ENCODE measurements around the gene STEAP3. TPM values are rescaled to one million over a fixed set of nuclear protein-coding genes. Genes with fewer than 3 reads are reported as not detected.

Gene STEAP3
- total RNA-seq, 1 experiment from 2014 or later = 24.0 TPM

GRCh38 chr2:119227346-119227745 lies 3.7 kb downstream of the STEAP3 start:
- Mint-ChIP-seq H3K4me3 (no peak overlapping the region), H3K4me1 (peaks cover 36% of the 10 kb centered on the region), H3K27ac (no peak overlapping the region), H3K27me3 (ENCODE audit: low read depth) (peaks cover 10% of the 10 kb centered on the region; the same call in 1 of the 2 replicates), H3K9me3 (no peaks in the 10 kb centered on the region), H3K36me3 (no peaks in the 10 kb centered on the region)
- ChIA-PET CTCF (no interaction called here), POLR2A (no interaction called here)
- ATAC-seq (no peak), DNase-seq (ENCODE audit: low spot score) (no peak)
- no peak for TF ChIP-seq NR2C2 (CRISPR knock-in tag; IDR thresholded peaks at IDR 0.05)
- TF ChIP-seq, protein P1, sequence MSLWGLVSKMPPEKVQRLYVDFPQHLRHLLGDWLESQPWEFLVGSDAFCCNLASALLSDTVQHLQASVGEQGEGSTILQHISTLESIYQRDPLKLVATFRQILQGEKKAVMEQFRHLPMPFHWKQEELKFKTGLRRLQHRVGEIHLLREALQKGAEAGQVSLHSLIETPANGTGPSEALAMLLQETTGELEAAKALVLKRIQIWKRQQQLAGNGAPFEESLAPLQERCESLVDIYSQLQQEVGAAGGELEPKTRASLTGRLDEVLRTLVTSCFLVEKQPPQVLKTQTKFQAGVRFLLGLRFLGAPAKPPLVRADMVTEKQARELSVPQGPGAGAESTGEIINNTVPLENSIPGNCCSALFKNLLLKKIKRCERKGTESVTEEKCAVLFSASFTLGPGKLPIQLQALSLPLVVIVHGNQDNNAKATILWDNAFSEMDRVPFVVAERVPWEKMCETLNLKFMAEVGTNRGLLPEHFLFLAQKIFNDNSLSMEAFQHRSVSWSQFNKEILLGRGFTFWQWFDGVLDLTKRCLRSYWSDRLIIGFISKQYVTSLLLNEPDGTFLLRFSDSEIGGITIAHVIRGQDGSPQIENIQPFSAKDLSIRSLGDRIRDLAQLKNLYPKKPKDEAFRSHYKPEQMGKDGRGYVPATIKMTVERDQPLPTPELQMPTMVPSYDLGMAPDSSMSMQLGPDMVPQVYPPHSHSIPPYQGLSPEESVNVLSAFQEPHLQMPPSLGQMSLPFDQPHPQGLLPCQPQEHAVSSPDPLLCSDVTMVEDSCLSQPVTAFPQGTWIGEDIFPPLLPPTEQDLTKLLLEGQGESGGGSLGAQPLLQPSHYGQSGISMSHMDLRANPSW (CRISPR knock-in tag; conservative IDR thresholded peaks at IDR 0.05; ENCODE audit: low read depth) = no peak
- TF ChIP-seq, protein P2, sequence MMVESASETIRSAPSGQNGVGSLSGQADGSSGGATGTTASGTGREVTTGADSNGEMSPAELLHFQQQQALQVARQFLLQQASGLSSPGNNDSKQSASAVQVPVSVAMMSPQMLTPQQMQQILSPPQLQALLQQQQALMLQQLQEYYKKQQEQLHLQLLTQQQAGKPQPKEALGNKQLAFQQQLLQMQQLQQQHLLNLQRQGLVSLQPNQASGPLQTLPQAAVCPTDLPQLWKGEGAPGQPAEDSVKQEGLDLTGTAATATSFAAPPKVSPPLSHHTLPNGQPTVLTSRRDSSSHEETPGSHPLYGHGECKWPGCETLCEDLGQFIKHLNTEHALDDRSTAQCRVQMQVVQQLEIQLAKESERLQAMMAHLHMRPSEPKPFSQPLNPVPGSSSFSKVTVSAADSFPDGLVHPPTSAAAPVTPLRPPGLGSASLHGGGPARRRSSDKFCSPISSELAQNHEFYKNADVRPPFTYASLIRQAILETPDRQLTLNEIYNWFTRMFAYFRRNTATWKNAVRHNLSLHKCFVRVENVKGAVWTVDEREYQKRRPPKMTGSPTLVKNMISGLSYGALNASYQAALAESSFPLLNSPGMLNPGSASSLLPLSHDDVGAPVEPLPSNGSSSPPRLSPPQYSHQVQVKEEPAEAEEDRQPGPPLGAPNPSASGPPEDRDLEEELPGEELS (CRISPR knock-in tag; IDR thresholded peaks at IDR 0.05) = no peak
- TF ChIP-seq ZMAT4 (CRISPR knock-in tag; IDR thresholded peaks at IDR 0.05) = no peak
- TF ChIP-seq ETV6 (CRISPR knock-in tag; IDR thresholded peaks at IDR 0.05) = no peak
- TF ChIP-seq SOX15 (CRISPR knock-in tag; IDR thresholded peaks at IDR 0.05) = no peak
- no peak for TF ChIP-seq ATF1 (CRISPR knock-in tag; IDR thresholded peaks at IDR 0.05)
- no peak for TF ChIP-seq PRDM15 (CRISPR knock-in tag; IDR thresholded peaks at IDR 0.05)
- TF ChIP-seq, protein P3, sequence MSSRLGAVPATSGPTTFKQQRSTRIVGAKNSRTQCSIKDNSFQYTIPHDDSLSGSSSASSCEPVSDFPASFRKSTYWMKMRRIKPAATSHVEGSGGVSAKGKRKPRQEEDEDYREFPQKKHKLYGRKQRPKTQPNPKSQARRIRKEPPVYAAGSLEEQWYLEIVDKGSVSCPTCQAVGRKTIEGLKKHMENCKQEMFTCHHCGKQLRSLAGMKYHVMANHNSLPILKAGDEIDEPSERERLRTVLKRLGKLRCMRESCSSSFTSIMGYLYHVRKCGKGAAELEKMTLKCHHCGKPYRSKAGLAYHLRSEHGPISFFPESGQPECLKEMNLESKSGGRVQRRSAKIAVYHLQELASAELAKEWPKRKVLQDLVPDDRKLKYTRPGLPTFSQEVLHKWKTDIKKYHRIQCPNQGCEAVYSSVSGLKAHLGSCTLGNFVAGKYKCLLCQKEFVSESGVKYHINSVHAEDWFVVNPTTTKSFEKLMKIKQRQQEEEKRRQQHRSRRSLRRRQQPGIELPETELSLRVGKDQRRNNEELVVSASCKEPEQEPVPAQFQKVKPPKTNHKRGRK (CRISPR knock-in tag; IDR thresholded peaks at IDR 0.05; ENCODE audit: borderline replicate concordance) = no peak
- TF ChIP-seq, protein P4, sequence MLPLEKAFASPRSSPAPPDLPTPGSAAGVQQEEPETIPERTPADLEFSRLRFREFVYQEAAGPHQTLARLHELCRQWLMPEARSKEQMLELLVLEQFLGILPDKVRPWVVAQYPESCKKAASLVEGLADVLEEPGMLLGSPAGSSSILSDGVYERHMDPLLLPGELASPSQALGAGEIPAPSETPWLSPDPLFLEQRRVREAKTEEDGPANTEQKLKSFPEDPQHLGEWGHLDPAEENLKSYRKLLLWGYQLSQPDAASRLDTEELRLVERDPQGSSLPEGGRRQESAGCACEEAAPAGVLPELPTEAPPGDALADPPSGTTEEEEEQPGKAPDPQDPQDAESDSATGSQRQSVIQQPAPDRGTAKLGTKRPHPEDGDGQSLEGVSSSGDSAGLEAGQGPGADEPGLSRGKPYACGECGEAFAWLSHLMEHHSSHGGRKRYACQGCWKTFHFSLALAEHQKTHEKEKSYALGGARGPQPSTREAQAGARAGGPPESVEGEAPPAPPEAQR (CRISPR knock-in tag; IDR thresholded peaks at IDR 0.05) = no peak
- no peak for TF ChIP-seq USF2 (CRISPR knock-in tag; IDR thresholded peaks at IDR 0.05)
- no peak for TF ChIP-seq RELA (CRISPR knock-in tag; IDR thresholded peaks at IDR 0.05; ENCODE audit: borderline replicate concordance)
- TF ChIP-seq, protein P5, sequence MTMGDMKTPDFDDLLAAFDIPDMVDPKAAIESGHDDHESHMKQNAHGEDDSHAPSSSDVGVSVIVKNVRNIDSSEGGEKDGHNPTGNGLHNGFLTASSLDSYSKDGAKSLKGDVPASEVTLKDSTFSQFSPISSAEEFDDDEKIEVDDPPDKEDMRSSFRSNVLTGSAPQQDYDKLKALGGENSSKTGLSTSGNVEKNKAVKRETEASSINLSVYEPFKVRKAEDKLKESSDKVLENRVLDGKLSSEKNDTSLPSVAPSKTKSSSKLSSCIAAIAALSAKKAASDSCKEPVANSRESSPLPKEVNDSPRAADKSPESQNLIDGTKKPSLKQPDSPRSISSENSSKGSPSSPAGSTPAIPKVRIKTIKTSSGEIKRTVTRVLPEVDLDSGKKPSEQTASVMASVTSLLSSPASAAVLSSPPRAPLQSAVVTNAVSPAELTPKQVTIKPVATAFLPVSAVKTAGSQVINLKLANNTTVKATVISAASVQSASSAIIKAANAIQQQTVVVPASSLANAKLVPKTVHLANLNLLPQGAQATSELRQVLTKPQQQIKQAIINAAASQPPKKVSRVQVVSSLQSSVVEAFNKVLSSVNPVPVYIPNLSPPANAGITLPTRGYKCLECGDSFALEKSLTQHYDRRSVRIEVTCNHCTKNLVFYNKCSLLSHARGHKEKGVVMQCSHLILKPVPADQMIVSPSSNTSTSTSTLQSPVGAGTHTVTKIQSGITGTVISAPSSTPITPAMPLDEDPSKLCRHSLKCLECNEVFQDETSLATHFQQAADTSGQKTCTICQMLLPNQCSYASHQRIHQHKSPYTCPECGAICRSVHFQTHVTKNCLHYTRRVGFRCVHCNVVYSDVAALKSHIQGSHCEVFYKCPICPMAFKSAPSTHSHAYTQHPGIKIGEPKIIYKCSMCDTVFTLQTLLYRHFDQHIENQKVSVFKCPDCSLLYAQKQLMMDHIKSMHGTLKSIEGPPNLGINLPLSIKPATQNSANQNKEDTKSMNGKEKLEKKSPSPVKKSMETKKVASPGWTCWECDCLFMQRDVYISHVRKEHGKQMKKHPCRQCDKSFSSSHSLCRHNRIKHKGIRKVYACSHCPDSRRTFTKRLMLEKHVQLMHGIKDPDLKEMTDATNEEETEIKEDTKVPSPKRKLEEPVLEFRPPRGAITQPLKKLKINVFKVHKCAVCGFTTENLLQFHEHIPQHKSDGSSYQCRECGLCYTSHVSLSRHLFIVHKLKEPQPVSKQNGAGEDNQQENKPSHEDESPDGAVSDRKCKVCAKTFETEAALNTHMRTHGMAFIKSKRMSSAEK (CRISPR knock-in tag; IDR thresholded peaks at IDR 0.05; ENCODE audit: borderline replicate concordance) = no peak
- no peak for TF ChIP-seq NFE2L1 (CRISPR knock-in tag; IDR thresholded peaks at IDR 0.05)
- TF ChIP-seq GTF2I (CRISPR knock-in tag; conservative IDR thresholded peaks at IDR 0.05) = no peak
- TF ChIP-seq NR3C1 (CRISPR knock-in tag; conservative IDR thresholded peaks at IDR 0.05; ENCODE audit: low read depth) = no peak
